ENCODE data around the gene EIF2S3B.

EIF2S3B gene

GRCh38 chr12:10543499-10543898, 37.8 kb downstream of the EIF2S3B start:
- Histone ChIP-seq H3K4me3 (ENCODE audit: low read depth, low read length) (no peak overlapping the region), H3K27me3 (ENCODE audit: insufficient read depth, low read depth, severe bottlenecking) (no peaks in the 10 kb centered on the region), H3K36me3 (no peaks in the 10 kb centered on the region), H3K9me3 (ENCODE audit: severe bottlenecking) (no peaks in the 10 kb centered on the region), H3K27ac (no peak overlapping the region)
- DNase-seq, result no peak
- no peak for TF ChIP-seq CTCF (IDR thresholded peaks at IDR 0.05; ENCODE audit: low read depth, low read length)

GRCh38 chr12:10551375-10551774, 45.7 kb downstream of the EIF2S3B start:
- no peak for DNase-seq
- no peaks in the 10 kb centered on the region for H3K36me3 ChIP-seq
- H3K27ac ChIP-seq, result no peak overlapping the region
- H3K9me3 ChIP-seq (ENCODE audit: severe bottlenecking), result no peaks in the 10 kb centered on the region
- no peaks in the 10 kb centered on the region for H3K27me3 ChIP-seq (ENCODE audit: insufficient read depth, low read depth, severe bottlenecking)
- TF ChIP-seq CTCF (IDR thresholded peaks at IDR 0.05; ENCODE audit: low read depth, low read length), result no peak
- H3K4me3 ChIP-seq (ENCODE audit: low read depth, low read length), result no peak overlapping the region

- Histone ChIP-seq H3K4me3 (ENCODE audit: low read depth, low read length) (no peak overlapping the region), H3K36me3 (no peaks in the 10 kb centered on the region), H3K9me3 (ENCODE audit: severe bottlenecking) (no peaks in the 10 kb centered on the region), H3K27me3 (ENCODE audit: insufficient read depth, low read depth, severe bottlenecking) (no peaks in the 10 kb centered on the region), H3K27ac (no peak overlapping the region)
- TF ChIP-seq CTCF (IDR thresholded peaks at IDR 0.05; ENCODE audit: low read depth, low read length), result no peak
- DNase-seq, result no peak
These were observed 47.5 kb downstream of the EIF2S3B start for GRCh38 chr12:10553148-10553547.

GRCh38 chr12:10554228-10554755, 48.6 kb downstream of the EIF2S3B start:
- Histone ChIP-seq H3K36me3 (no peaks in the 10 kb centered on the region), H3K9me3 (ENCODE audit: severe bottlenecking) (no peaks in the 10 kb centered on the region), H3K27me3 (ENCODE audit: insufficient read depth, low read depth, severe bottlenecking) (no peaks in the 10 kb centered on the region), H3K27ac (no peak overlapping the region), H3K4me3 (ENCODE audit: low read depth, low read length) (no peak overlapping the region)
- TF ChIP-seq CTCF (IDR thresholded peaks at IDR 0.05; ENCODE audit: low read depth, low read length), result no peak
- DNase-seq, result no peak

- Histone ChIP-seq H3K27me3 (ENCODE audit: insufficient read depth, low read depth, severe bottlenecking) (no peaks in the 10 kb centered on the region), H3K9me3 (ENCODE audit: severe bottlenecking) (no peaks in the 10 kb centered on the region), H3K4me3 (ENCODE audit: low read depth, low read length) (no peak overlapping the region), H3K36me3 (no peaks in the 10 kb centered on the region), H3K27ac (no peak overlapping the region)
- no peak for TF ChIP-seq CTCF (IDR thresholded peaks at IDR 0.05; ENCODE audit: low read depth, low read length)
- no peak for DNase-seq
These were observed 49.2 kb downstream of the EIF2S3B start for GRCh38 chr12:10554756-10555481.

- no peaks in the 10 kb centered on the region for H3K27me3 ChIP-seq (ENCODE audit: insufficient read depth, low read depth, severe bottlenecking)
- TF ChIP-seq CTCF (IDR thresholded peaks at IDR 0.05; ENCODE audit: low read depth, low read length), result no peak
- H3K9me3 ChIP-seq (ENCODE audit: severe bottlenecking), result no peaks in the 10 kb centered on the region
- H3K4me3 ChIP-seq (ENCODE audit: low read depth, low read length), result no peak overlapping the region
- no peaks in the 10 kb centered on the region for H3K36me3 ChIP-seq
- DNase-seq, result no peak
- no peak overlapping the region for H3K27ac ChIP-seq
These were observed 51.6 kb downstream of the EIF2S3B start for GRCh38 chr12:10557329-10557728.

Data from WERI-Rb-1 (cell line).